B cell (primary cell): ENCODE data around the gene SIPA1. TPM values are rescaled to one million over a fixed set of nuclear protein-coding genes. Genes with fewer than 3 reads are reported as not detected.
A peak's percentile ranks its signal among the peaks of the same experiment; 100 is the strongest.

Experiments
- ATAC-seq: fragments of 200-7000 bp; cut with Tn5 transposase; one replicate; pipeline ENCODE4 v1.10.0; 2021; ENCODE audit warnings: low read depth, mild to moderate bottlenecking, moderate number of reproducible peaks, moderate library complexity
- CTCF ChIA-PET: fragments of 350-600 bp; sonication (Branson Sonifier 250); formaldehyde crosslinking; loops from one replicate; lab custom pipeline; 2021; ENCODE audit warnings: antibody characterized with exemption, inconsistent platforms; lab: Charles Lee
- POLR2A ChIA-PET: fragments of 350-600 bp; sonication (Branson Sonifier 250); formaldehyde crosslinking; loops from one replicate; lab custom pipeline; 2021; ENCODE audit warnings: antibody characterized with exemption; lab: Charles Lee
- DNase-seq: peaks from one replicate; pipeline ENCODE4 v3.0.0; 2013
- H2AFZ ChIP-seq: 2 replicates; pipeline ENCODE4 v1.6.1; 2012; ENCODE audit warnings: mild to moderate bottlenecking, low read depth, low read length; ENCODE audit not compliant: insufficient read depth, poor library complexity, severe bottlenecking
- H3K27ac ChIP-seq, 2 donors: 1 replicate in 1 of 2; 2 replicates in 1 of 2; pipeline ENCODE4 v1.5.1; 2012 to 2013; ENCODE audit warnings: low read length in 2 of 2, mild to moderate bottlenecking in 2 of 2, moderate library complexity in 1 of 2
- H3K27me3 ChIP-seq, 4 experiments: fragments of 200-600 bp in 1 of 4; sonication (generic) in 1 of 4; replicated peaks in 1 of 4; 1 replicate in 2 of 4; 2 replicates in 2 of 4; pipeline versions ENCODE4 v1.6.1 to v1.7.0; 2013 to 2016; ENCODE audit warnings: low read length in 3 of 4, mild to moderate bottlenecking in 2 of 4, mixed read lengths in 1 of 4, moderate library complexity in 1 of 4; ENCODE audit not compliant: insufficient read depth in 4 of 4, control insufficient read depth in 3 of 4; ENCODE audit errors: control extremely low read depth in 1 of 4
- H3K36me3 ChIP-seq, 2 experiments: replicated peaks in 1 of 2; 1 replicate in 1 of 2; 2 replicates in 1 of 2; pipeline versions ENCODE4 v1.6.1 to v1.7.1; 2013; ENCODE audit warnings: low read length in 1 of 2; ENCODE audit not compliant: insufficient read depth in 2 of 2, control insufficient read depth in 1 of 2; ENCODE audit errors: control extremely low read depth in 1 of 2, extremely low read depth in 1 of 2
- H3K4me1 ChIP-seq, 2 donors: fragments of 200-600 bp in 1 of 2; sonication (generic) in 1 of 2; 1 replicate in 1 of 2; 2 replicates in 1 of 2; pipeline versions ENCODE4 v1.5.1 to v1.6.1; 2013 to 2017; ENCODE audit warnings: low read length in 2 of 2; ENCODE audit not compliant: control insufficient read depth in 2 of 2, insufficient read depth in 2 of 2
- H3K4me2 ChIP-seq: replicated peaks from 2 replicates; pipeline ENCODE3; 2012; ENCODE audit warnings: mild to moderate bottlenecking, low read depth, low read length; ENCODE audit not compliant: poor library complexity, severe bottlenecking
- H3K4me3 ChIP-seq, 5 experiments: fragments of 200-600 bp in 1 of 5; sonication (generic) in 1 of 5; 1 replicate in 3 of 5; 2 replicates in 2 of 5; pipeline versions ENCODE4 v1.5.1 to v1.7.0; 2011 to 2016; ENCODE audit warnings: low read length in 4 of 5, mild to moderate bottlenecking in 4 of 5, low read depth in 2 of 5, control low read depth in 1 of 5, moderate library complexity in 1 of 5; ENCODE audit not compliant: insufficient read depth in 1 of 5; ENCODE audit errors: control extremely low read depth in 1 of 5, extremely low read depth in 1 of 5
- H3K79me2 ChIP-seq: fragments of 200-600 bp; sonication (generic); one replicate; pipeline ENCODE4 v1.6.0; 2016; ENCODE audit warnings: low read length; ENCODE audit not compliant: control insufficient read depth, insufficient read depth
- H3K9ac ChIP-seq: fragments of 200-600 bp; sonication (generic); 2 replicates; pipeline ENCODE4 v1.6.1; 2017; ENCODE audit warnings: mild to moderate bottlenecking, low read length, moderate library complexity
- H3K9me3 ChIP-seq, 3 donors: one replicate each; pipeline versions ENCODE4 v1.6.1 to v1.7.1; 2013; ENCODE audit warnings: low read length in 2 of 3; ENCODE audit not compliant: control insufficient read depth in 2 of 3, insufficient read depth in 1 of 3; ENCODE audit errors: control extremely low read depth in 1 of 3
- H4K20me1 ChIP-seq: 2 replicates; pipeline ENCODE4 v1.6.0; 2012; ENCODE audit warnings: mild to moderate bottlenecking, low read length; ENCODE audit not compliant: insufficient read depth, control insufficient read depth, poor library complexity, severe bottlenecking
- H3K27ac Mint-ChIP-seq: one replicate; pipeline ENCODE4 v1.8.0; 2021; ENCODE audit warnings: mixed read lengths
- H3K27me3 Mint-ChIP-seq: one replicate; pipeline ENCODE4 v1.8.0; 2021; ENCODE audit warnings: mixed read lengths
- H3K4me1 Mint-ChIP-seq: one replicate; pipeline ENCODE4 v1.8.0; 2021; ENCODE audit warnings: mixed read lengths
- H3K4me3 Mint-ChIP-seq: one replicate; pipeline ENCODE4 v1.8.0; 2021; ENCODE audit warnings: mixed read lengths
- H3K9me3 Mint-ChIP-seq: one replicate; pipeline ENCODE4 v1.8.0; 2022; ENCODE audit warnings: mixed read lengths; ENCODE audit not compliant: insufficient read depth
- CTCF ChIP-seq: fragments of 200-600 bp; IDR thresholded peaks from one replicate; pipeline ENCODE4 v1.8.0; 2022; ENCODE audit warnings: antibody characterized with exemption, mild to moderate bottlenecking
- EZH2 ChIP-seq: IDR thresholded peaks from 2 replicates; pipeline ENCODE4 v1.6.1; 2012; ENCODE audit warnings: borderline replicate concordance, low read depth, mild to moderate bottlenecking, moderate library complexity, low read length; ENCODE audit not compliant: insufficient read depth, poor library complexity, severe bottlenecking
- WGBS: methylation state at CpG from one replicate; pipeline ENCODE4 v1.1.5; 2013; ENCODE audit warnings: missing lambda C conversion rate; ENCODE audit not compliant: insufficient coverage; 5-methylcytosine and 5-hydroxymethylcytosine counted together
- intact Hi-C: fragments of 100-400 bp; cut with micrococcal nuclease; formaldehyde crosslinking; loops from one replicate; pipeline ENCODE4 v1.10.0; 2022
- polyA plus RNA-seq: library from polyadenylated mRNA; depleted of rRNA; stranded (reverse); fragments of >200 nt; gene quantifications from 2 replicates; pipeline ENCODE4 v1.2.3, GENCODE V29; 2012
- total RNA-seq, 2 donors: library from RNA; stranded (reverse); fragments of 120-200 nt in 1 of 2; gene quantifications; 1 replicate in 1 of 2; 2 replicates in 1 of 2; pipeline versions ENCODE4 v1.2.3 to v1.2.4, GENCODE V29; 2013 to 2022

The SIPA1 gene
- total and polyA plus RNA-seq, 2 donors (not counting 1 experiment from before 2014, with no cell fraction given) = 314 to 448 TPM

- Histone ChIP-seq H3K36me3 (peaks cover 0 to 83% of the 10 kb centered on the region in 2 experiments), H2AFZ (peak overlapping the region; percentile 59), H3K4me3 (peak overlapping the region; percentile 22 to 74 (median 69)), H3K9ac (peak overlapping the region; percentile 67), H3K27ac (peak overlapping the region; percentile 90 to 93), H3K27me3 (no peaks in the 10 kb centered on the region), H3K9me3 (no peaks in the 10 kb centered on the region), H3K4me2 (peak overlapping the region; percentile 79), H4K20me1 (peaks cover 65% of the 10 kb centered on the region), H3K4me1 (peaks cover 22 to 44% of the 10 kb centered on the region in 2 donors), H3K79me2 (peaks cover 4% of the 10 kb centered on the region)
- Mint-ChIP-seq H3K4me3 (peak overlapping the region; percentile 96), H3K27me3 (no peaks in the 10 kb centered on the region), H3K4me1 (peaks cover 57% of the 10 kb centered on the region), H3K9me3 (no peaks in the 10 kb centered on the region), H3K27ac (peak overlapping the region; percentile 98)
- POLR2A ChIA-PET = interaction anchor here (0.5 to 4.8 kb wide), 13 partner anchors 9 to 236 kb away, joined by 3 to 116 read pairs (median 4); partner anchors contain the start of genes CFL1, FIBP, KAT5 and PCNX3
- CTCF ChIA-PET = interaction anchor here (0.7 to 5.0 kb wide), 6 partner anchors 11 to 112 kb away, joined by 3 to 50 read pairs (median 12); partner anchors contain the start of genes KAT5, RELA, RNASEH2C and SIPA1
- ATAC-seq (peak; percentile 89), DNase-seq (peak; percentile 98)
- intact Hi-C loops = loop anchor here (1.0 kb wide), 7 partner anchors 11 to 112 kb away; partner anchors contain the start of genes KAT5, PCNX3 and ZNRD2
- WGBS = under 1% methylated on average over 68 of the region's 68 CpGs
- no peak for TF ChIP-seq CTCF
- TF ChIP-seq EZH2 = no peak
These were observed 14.8 kb downstream of the SIPA1 start for GRCh38 chr11:65652511-65653228.
